ENCODE results near the gene SFPQ. TPM values are rescaled to one million over a fixed set of nuclear protein-coding genes. Genes with fewer than 3 reads are reported as not detected.
"Not testable (repeated sequence)": the region's sequence is repeated elsewhere in the genome, so short reads cannot be mapped to it uniquely, and the experiment has no call there.

SFPQ gene
- total and polyA plus RNA-seq, 2 of the 8 experiments (the other 6 are each of a cell fraction or from before 2014, with no cell fraction given): 118 to 469 TPM

- CTCF ChIA-PET (ENCODE audit: partially characterized antibody): interaction anchor here (0.8 kb wide), 1 partner anchor 293 kb away, joined by 3 read pairs; no protein-coding TSS in a partner anchor
- WGBS, 2 experiments (ENCODE audit: extremely low coverage in 1 of 2, insufficient coverage in 1 of 2, insufficient read length in 1 of 2, insufficient replicate concordance in 2 of 2, low coverage in 1 of 2, low lambda C conversion rate in 2 of 2, missing lambda C conversion rate in 1 of 2): 90% methylated on average over 13 of the region's 13 CpGs; no CpG with 5 or more reads in 1 of the 2 experiments
- H4K91ac ChIP-seq (replicated peaks; ENCODE audit: insufficient read length, low read length): not testable (repeated sequence)
Measured at GRCh38 chr1:35145892-35146549, 46.9 kb downstream of the SFPQ start.

More at GRCh38 chr1:35145892-35146549, 46.9 kb downstream of the SFPQ start:
- H3K4me1 ChIP-seq (replicated peaks in 1 of 4; ENCODE audit: control insufficient read depth in 3 of 4, insufficient read depth in 4 of 4, low read length in 3 of 4); H3K27me3 ChIP-seq (replicated peaks in 1 of 4; ENCODE audit: control insufficient read depth in 3 of 4, extremely low read depth in 1 of 4, insufficient read depth in 3 of 4, low read length in 3 of 4); H3K23ac ChIP-seq (ENCODE audit: insufficient read length); H2AFZ ChIP-seq (ENCODE audit: low read length); DNase-seq (ENCODE audit: low read depth in 1 of 2, low spot score in 2 of 2); H3K9ac ChIP-seq (replicated peaks in 1 of 4; ENCODE audit: extremely low read depth in 1 of 4, low read depth in 3 of 4, low read length in 3 of 4); H3K36me3 ChIP-seq (ENCODE audit: control insufficient read depth in 2 of 4, insufficient read depth in 4 of 4, low read length in 3 of 4); H3K9me3 ChIP-seq (ENCODE audit: insufficient read depth in 2 of 2, low read depth in 1 of 2, low read length in 1 of 2); H4K20me1 ChIP-seq (replicated peaks in 1 of 2; ENCODE audit: control insufficient read depth in 1 of 2, insufficient read depth in 2 of 2, low read length in 2 of 2); H4K8ac ChIP-seq (ENCODE audit: extremely low read depth, insufficient read depth, low read length); H4K5ac ChIP-seq (ENCODE audit: insufficient read length, low read depth, low read length); H3K79me2 ChIP-seq (ENCODE audit: control insufficient read depth in 1 of 2, insufficient read depth in 2 of 2, low read length in 2 of 2); H3K23me2 ChIP-seq (ENCODE audit: low read depth, low read length); H3K4me2 ChIP-seq (ENCODE audit: insufficient read depth in 1 of 2, low read depth in 2 of 2, low read length in 2 of 2); H3K79me1 ChIP-seq (ENCODE audit: low read depth, low read length); FAIRE-seq; H2BK20ac ChIP-seq (ENCODE audit: low read length); H3K56ac ChIP-seq (replicated peaks; ENCODE audit: insufficient read length, low read depth, low read length); H3K4me3 ChIP-seq (ENCODE audit: extremely low read depth in 1 of 4, insufficient read depth in 2 of 4, low read depth in 3 of 4, low read length in 4 of 4); H2BK5ac ChIP-seq (ENCODE audit: low read depth, low read length); H2AK5ac ChIP-seq (ENCODE audit: low read depth, low read length); POLR2A ChIA-PET (ENCODE audit: partially characterized antibody); H3K14ac ChIP-seq (ENCODE audit: insufficient read length); H2BK120ac ChIP-seq (replicated peaks; ENCODE audit: low read depth, low read length); H2BK15ac ChIP-seq (ENCODE audit: low read length); H3K18ac ChIP-seq (ENCODE audit: extremely low read depth, low read length); H2BK12ac ChIP-seq (ENCODE audit: low read depth, low read length); H3K4ac ChIP-seq (replicated peaks; ENCODE audit: insufficient read length, low read depth, low read length); H3K27ac ChIP-seq (ENCODE audit: low read depth, low read length): not testable (repeated sequence)
